Epithelial cell of esophagus (primary cell): ENCODE results near the gene NKX2-3.

Experiments used
- DNase-seq: peaks from one replicate; pipeline ENCODE4 v3.0.0; 2010; ENCODE audit warnings: low read depth
- H3K4me3 ChIP-seq: 2 replicates; pipeline ENCODE4 v1.5.1; 2011; ENCODE audit warnings: mild to moderate bottlenecking, low read length, control low read depth
- CTCF ChIP-seq: IDR thresholded peaks from 2 replicates; pipeline ENCODE4 v1.5.1; 2011; ENCODE audit warnings: low read depth, mild to moderate bottlenecking, low read length, control low read depth, inconsistent platforms; ENCODE audit not compliant: insufficient read depth; ENCODE audit errors: missing control alignments

Gene NKX2-3

GRCh38 chr10:99532687-99533495 lies at the start of gene NKX2-3:
NKX2-3 (plus strand) TSS chr10:99532942; CDS start chr10:99533132, 190 bp downstream.
- no peak for DNase-seq
- no peak within 1 kb of the TSS for H3K4me3 ChIP-seq
- TF ChIP-seq CTCF: no peak

- peak; percentile 10 for DNase-seq
- no peak overlapping the region for H3K4me3 ChIP-seq
- peak; percentile 43 for TF ChIP-seq CTCF
Observed at GRCh38 chr10:99484626-99485581, 47.8 kb upstream of the NKX2-3 start.

- TF ChIP-seq CTCF: no peak
- H3K4me3 ChIP-seq: no peak overlapping the region
- peak; percentile 56 for DNase-seq
Observed at GRCh38 chr10:99487125-99487807, 45.5 kb upstream of the NKX2-3 start.

- TF ChIP-seq CTCF: no peak
- DNase-seq: no peak
- no peak overlapping the region for H3K4me3 ChIP-seq
Observed at GRCh38 chr10:99489271-99489670, 43.5 kb upstream of the NKX2-3 start.

GRCh38 chr10:99497343-99498025 lies 35.3 kb upstream of the NKX2-3 start:
- H3K4me3 ChIP-seq: no peak overlapping the region
- no peak for DNase-seq
- TF ChIP-seq CTCF: no peak

GRCh38 chr10:99506416-99506815 lies 26.3 kb upstream of the NKX2-3 start:
- no peak overlapping the region for H3K4me3 ChIP-seq
- DNase-seq: no peak
- no peak for TF ChIP-seq CTCF
